Measurements from ENCODE around the gene FHAD1.
A peak's percentile ranks its signal among the peaks of the same experiment; 100 is the strongest.
"Not testable (repeated sequence)": the region's sequence is repeated elsewhere in the genome, so short reads cannot be mapped to it uniquely, and the experiment has no call there.

Gene FHAD1

GRCh38 chr1:15424146-15424667 lies 177.2 kb downstream of the FHAD1 start:
- DNase-seq: no peak

- DNase-seq: no peak
Measured at GRCh38 chr1:15424981-15425380, 178.0 kb downstream of the FHAD1 start.

GRCh38 chr1:15425521-15425920 lies 178.5 kb downstream of the FHAD1 start:
- no peak for DNase-seq

- no peak for DNase-seq
Measured at GRCh38 chr1:15425958-15426357, 178.9 kb downstream of the FHAD1 start.

DNA sequence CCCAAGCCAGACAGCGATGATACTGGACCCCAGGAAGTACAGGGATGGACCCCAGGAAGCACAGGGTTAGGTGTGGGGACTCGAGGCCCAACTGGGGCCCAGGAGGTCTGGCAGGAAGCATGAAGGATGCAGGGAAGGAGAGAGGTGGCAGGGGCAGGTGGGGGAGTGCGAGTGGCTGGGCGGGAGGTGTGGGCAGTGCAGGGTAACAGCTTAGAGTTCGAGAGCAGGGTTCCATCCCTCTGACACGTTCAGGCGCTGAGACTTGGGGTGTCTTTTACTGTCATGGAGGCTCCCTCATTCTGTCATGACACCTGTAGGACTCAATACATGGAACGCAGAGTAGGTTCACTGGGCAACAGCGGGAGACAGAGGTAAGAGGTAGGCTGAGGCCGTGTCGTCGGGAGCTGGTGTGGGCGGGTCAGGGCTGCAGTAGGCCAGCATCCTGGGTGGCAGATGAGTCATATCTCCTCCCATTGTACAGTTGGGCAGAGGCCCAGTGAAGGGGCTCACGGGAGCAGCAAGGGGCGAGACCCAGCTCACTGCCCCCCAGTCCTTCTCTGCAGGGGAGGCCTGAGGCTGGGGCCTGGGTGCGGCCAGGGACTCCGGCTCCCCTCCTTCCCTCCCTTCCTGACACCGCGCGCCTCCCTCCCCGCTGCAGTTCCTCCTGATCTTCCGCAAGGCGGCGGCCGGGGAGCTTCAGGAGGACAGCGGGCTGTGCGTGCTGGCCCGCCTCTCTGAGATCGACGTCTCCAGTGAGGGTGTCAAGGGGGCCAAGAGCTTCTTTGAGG lies 179.7 kb downstream of the FHAD1 start:
- no peak for DNase-seq

- DNase-seq: no peak
Measured at GRCh38 chr1:15427280-15427666, 180.2 kb downstream of the FHAD1 start.

DNA sequence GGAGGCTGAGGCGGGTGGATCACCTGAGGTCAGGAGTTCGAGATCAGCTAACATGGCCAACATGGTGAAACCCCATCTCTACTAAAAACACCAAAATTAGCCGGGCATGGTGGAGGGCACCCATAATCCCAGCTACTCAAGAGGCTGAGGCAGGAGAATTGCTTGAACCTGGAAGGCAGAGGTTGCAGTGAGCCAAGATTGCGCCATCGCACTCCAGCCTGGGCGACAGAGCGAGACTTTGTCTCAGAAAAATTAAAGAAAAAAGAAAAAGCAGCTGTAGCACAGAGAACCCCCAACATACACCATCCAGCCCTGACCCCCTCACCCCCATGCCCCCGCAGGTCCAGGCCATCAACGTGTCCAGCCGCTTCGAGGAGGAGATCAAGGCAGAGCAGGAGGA lies 181.2 kb downstream of the FHAD1 start:
- DNase-seq: not testable (repeated sequence)

- DNase-seq: no peak
Measured at GRCh38 chr1:15428815-15429435, 181.9 kb downstream of the FHAD1 start.

- no peak for DNase-seq
Measured at GRCh38 chr1:15429701-15430149, 182.7 kb downstream of the FHAD1 start.

DNA sequence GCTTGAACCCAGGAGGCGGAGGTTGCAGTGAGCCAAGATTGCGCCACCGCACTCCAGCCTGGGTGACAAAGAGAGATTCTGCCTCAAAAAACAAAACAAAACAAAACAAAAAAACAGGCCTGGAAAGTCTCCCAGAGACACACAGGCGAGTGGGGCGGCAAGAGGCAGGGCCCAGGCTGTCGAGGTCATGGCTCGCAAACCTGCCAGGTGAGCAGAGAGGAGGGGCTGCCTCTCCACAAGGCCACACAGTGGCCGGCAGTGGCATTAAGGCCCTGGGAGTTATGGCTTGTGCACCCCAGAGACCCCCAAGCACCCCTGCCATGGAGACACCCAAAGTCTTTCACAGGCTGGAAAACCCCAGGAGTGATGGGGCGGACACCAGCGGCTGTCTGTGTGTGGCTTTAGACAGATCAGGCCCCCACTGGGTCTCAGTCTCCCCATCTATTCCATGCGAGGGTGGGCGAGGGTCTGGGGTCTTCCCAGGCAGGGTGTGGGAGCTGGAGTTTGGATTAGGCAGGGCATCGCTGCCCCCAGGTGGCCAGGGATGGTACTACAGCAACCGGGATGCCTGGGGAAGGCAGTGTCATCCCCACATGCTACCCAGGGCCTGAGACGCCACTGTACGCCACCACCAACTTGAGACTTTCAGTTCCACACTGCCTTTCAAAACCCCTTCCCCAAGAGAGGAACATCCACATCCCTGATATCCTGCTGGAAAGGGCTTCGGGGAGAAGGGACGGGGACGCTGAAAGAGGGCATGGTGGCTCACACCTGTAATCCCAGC lies 184.0 kb downstream of the FHAD1 start:
- DNase-seq: no peak

GRCh38 chr1:15431571-15431948 lies 184.5 kb downstream of the FHAD1 start:
- no peak for DNase-seq

DNA sequence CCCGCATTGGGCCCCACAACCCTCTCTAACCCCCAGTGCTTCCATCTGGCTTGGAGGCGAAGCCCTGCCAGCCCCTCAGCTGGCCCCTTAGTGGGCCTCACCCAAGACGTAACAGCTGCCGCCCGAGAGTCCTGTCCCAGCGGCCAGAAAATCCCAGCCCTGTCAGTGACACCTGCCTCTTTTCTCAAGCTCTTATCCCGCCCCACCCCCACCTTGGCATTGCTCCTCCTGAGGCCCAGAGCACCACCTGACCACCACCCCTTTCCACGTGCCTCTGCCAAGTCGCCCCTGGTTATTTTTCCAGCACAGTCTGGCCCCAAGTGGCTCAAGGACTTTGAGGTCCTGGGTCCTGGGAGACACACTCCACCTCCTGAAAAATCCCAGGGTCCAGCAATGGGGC lies 185.3 kb downstream of the FHAD1 start:
- DNase-seq: peak; percentile 20

DNA sequence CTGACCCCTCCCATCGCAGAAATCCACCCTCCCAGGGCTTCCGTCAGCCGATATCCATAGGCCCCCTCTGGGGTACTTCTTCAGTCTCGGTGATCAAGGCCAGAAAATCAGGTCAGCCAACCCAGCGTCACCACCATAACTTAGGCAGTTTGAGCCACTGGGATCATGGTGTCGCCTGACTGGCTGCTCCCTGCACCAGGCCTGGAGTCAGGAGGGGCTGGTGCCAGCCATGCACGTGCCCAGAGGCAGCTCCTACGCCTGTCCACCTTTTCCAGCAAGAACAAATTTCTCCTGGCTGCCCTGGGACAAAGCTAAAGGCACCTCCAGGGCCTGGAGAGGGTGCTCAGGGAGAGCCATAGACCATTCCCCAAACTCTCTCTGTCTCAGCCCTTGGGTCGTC lies 186.4 kb downstream of the FHAD1 start:
- DNase-seq: no peak

DNA sequence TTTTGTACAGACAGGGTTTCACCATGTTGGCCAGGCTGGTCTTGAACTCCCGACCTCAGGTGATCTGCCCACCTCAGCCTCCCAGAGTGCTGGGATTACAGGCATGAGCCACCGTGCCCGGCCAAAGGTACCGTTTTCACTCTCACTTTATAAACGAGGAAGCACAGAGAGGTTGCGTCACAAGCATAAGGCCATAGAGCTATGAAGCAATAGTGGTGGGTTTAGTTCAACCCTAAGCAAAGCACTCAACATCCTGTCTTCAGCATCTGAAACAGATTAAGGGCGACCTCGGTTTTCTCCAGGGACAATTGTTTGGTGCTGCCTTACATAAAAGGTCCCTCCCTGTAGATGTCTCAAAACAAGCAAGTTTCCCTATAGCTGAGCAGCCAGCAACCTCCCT lies 187.7 kb downstream of the FHAD1 start:
- not testable (repeated sequence) for DNase-seq

DNA sequence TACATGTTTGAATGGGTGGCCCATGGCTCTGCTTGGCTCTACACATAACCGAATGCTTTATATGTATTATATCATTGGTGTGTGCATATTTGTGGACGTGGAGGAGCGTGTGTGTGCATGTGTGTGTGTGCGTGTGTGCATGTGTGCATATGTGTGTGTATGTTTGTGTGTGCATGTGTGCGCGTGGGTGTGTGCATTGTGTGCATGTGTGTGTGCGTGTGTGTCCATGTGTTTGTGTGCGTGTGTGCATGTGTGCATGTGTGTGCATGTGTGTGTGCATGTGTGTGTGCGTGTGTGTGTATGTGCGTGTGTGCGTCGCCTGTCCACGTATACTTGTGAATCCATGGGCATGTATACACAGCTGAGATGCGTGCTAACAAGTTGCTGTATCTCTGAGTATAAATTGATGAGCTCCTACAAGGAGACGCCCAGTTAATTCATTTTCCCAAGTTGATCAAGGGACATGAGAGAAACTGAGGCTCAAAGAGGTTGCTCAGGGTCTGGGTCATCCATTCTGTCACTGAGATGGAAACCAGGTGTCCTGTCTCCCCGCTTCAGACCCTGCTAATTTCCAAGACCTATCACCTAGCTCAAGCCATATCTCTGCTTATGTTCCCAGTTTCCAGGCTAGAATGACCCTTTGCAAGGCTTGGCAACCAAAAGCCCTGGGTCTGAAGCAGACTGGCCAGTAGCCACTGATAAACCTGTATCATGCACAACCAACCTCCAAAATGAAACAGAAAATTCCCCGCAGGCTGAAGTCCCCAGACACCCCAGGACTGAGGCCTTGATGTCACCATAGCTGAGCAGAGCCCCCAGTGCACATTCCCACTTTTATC lies 188.4 kb downstream of the FHAD1 start:
- no peak for DNase-seq

GRCh38 chr1:15436881-15437442 lies 189.9 kb downstream of the FHAD1 start:
- DNase-seq: no peak

DNA sequence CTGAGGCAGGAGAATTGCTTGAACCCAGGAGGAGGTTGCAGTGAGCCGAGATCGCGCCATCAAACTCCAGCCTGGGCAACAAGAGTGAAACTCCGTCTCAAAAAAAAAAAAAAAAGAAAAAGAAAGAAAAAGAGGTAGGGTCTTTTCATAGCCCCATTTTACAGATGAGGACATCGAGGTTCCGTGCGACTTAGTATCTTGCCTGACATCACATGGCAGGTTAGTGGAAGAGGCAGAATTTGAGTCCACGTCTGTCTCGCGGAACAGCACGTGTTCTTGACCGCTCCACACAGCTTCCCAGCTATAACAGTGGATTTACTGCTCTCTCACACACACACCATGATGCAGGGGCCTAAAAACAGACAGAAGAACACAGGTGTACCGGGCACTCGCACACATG lies 192.3 kb downstream of the FHAD1 start:
- DNase-seq: no peak

- DNase-seq: no peak
Measured at GRCh38 chr1:15440357-15440756, 193.3 kb downstream of the FHAD1 start.

DNA sequence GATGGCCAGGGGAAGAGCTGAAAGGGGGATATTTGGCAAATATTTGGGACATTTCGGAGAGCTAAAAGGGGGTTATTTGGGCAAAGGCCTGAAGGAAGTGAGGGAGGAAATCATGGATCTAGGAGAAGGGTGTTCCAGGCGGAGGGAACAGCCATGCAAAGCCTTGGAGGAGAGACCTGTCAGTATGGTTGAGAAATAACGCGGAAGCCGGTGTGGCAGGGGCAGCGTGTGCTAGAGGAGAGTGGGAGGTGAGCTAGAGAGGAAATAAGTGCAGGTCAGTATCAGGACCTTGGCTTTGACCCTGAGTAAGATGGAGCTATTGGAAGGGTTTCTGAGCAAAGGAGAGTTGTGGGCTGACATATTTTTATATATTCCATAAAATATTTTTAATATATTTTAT lies 194.2 kb downstream of the FHAD1 start:
- DNase-seq: no peak

DNA sequence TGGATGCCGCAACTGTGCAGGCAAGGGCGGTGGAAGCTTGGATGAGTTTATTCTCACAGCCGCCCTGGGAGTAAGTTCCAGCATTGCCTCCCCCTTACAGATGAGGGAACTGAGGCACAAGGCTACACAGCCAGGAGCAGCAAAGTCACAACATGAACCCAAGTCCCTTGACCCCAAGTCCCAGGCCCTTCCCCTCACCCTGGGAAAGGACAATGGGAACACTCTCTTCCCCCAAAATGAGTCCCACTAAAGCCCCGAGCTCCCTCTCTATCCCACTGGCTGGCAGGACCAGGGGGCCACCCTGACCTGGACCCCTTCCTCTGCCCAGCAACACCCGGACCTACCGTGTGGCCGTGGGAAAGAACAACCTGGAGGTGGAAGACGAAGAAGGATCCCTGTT lies 195.1 kb downstream of the FHAD1 start:
- DNase-seq: no peak

DNA sequence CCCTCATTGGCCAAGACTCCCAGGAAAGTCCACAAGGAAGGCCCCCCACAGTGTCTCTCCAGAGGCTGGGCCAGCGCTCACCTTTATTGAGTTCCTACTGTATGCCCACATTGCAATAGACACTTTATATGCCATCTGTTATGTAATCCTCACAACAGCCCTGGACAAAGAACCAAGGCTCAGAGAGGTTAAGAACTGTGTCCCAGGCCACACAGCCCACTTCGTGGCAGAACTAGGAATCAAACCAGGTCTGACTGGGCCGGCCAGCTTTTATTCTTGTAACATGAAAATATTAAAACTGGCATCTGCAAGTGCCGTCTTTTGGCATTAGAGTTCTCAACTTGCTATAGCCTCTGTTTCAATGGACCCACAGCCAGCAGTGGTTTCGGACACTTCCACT lies 195.7 kb downstream of the FHAD1 start:
- DNase-seq: no peak

DNA sequence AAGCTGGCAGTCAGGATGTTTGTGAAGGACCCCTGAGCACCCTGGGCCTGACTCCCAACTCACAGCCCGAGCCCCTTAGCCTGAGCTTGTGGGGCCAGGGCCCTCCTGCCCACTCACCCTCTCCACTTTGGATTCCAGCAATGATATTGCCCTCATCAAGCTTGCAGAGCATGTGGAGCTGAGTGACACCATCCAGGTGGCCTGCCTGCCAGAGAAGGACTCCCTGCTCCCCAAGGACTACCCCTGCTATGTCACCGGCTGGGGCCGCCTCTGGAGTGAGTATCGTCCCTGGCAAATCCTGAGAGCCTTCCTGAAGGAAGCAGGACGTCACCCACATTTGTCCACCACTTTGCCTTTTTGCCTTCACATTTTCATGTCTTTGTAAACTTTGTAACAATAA lies 196.3 kb downstream of the FHAD1 start:
- no peak for DNase-seq
